ENCODE data around the gene CHID1. TPM values are rescaled to one million over a fixed set of nuclear protein-coding genes. Genes with fewer than 3 reads are reported as not detected.

The CHID1 gene
- total RNA-seq, 1 donor: 35.1 TPM

- no peak overlapping the region for H3K4me3 ChIP-seq (ENCODE audit: low read depth, low read length)
- no peak for TF ChIP-seq CTCF (IDR thresholded peaks at IDR 0.05; ENCODE audit: insufficient read depth, low read length)
- no peak for DNase-seq (ENCODE audit: low read depth)
Measured at GRCh38 chr11:863023-863909, 47.3 kb downstream of the CHID1 start.

GRCh38 chr11:862696-863022, 48.0 kb downstream of the CHID1 start:
- H3K4me3 ChIP-seq (ENCODE audit: low read depth, low read length): no peak overlapping the region
- no peak for TF ChIP-seq CTCF (IDR thresholded peaks at IDR 0.05; ENCODE audit: insufficient read depth, low read length)
- no peak for DNase-seq (ENCODE audit: low read depth)

GRCh38 chr11:862081-862661, 48.4 kb downstream of the CHID1 start:
- DNase-seq (ENCODE audit: low read depth): no peak
- no peak overlapping the region for H3K4me3 ChIP-seq (ENCODE audit: low read depth, low read length)
- no peak for TF ChIP-seq CTCF (IDR thresholded peaks at IDR 0.05; ENCODE audit: insufficient read depth, low read length)

- no peak for TF ChIP-seq CTCF (IDR thresholded peaks at IDR 0.05; ENCODE audit: insufficient read depth, low read length)
- DNase-seq (ENCODE audit: low read depth): no peak
Measured at GRCh38 chr11:861105-861479, 49.5 kb downstream of the CHID1 start.

GRCh38 chr11:860234-861104, 50.1 kb downstream of the CHID1 start:
- H3K4me3 ChIP-seq (ENCODE audit: low read depth, low read length): no peak overlapping the region
- TF ChIP-seq CTCF (IDR thresholded peaks at IDR 0.05; ENCODE audit: insufficient read depth, low read length): no peak
- no peak for DNase-seq (ENCODE audit: low read depth)

More at GRCh38 chr11:861105-861479, 49.5 kb downstream of the CHID1 start:
- H3K4me3 ChIP-seq (ENCODE audit: low read depth, low read length): no peak overlapping the region

- DNase-seq (ENCODE audit: low read depth): peak; percentile 87
- TF ChIP-seq CTCF (IDR thresholded peaks at IDR 0.05; ENCODE audit: insufficient read depth, low read length): no peak
- peak overlapping the region; percentile 41 for H3K4me3 ChIP-seq (ENCODE audit: low read depth, low read length)
Measured at GRCh38 chr11:859394-860131, 51.0 kb downstream of the CHID1 start.
